Loucy (cell line): ENCODE measurements around the gene MPHOSPH8.

ENCODE experiments used
- H2AFZ ChIP-seq: fragments of 200-600 bp; sonication (generic); 2 replicates; pipeline ENCODE4 v1.6.0; 2016; ENCODE audit warnings: antibody characterized with exemption, mild to moderate bottlenecking, low read length, moderate library complexity
- H3F3A ChIP-seq: fragments of 200-600 bp; 2 replicates; pipeline ENCODE4 v1.6.0; 2016; ENCODE audit warnings: antibody characterized with exemption, low read depth, mild to moderate bottlenecking
- H3K27me3 ChIP-seq: fragments of 200-600 bp; sonication (generic); 2 replicates; pipeline ENCODE4 v1.6.1; 2014; ENCODE audit warnings: low read length, mild to moderate bottlenecking; ENCODE audit not compliant: insufficient read depth, poor library complexity, severe bottlenecking
- H3K36me3 ChIP-seq: fragments of 200-600 bp; sonication (generic); 2 replicates; pipeline ENCODE4 v1.6.1; 2016; ENCODE audit warnings: low read length; ENCODE audit not compliant: insufficient read depth
- H3K4me1 ChIP-seq: fragments of 200-600 bp; sonication (generic); 2 replicates; pipeline ENCODE4 v1.5.1; 2014; ENCODE audit warnings: low read length, mild to moderate bottlenecking; ENCODE audit not compliant: insufficient read depth, poor library complexity, severe bottlenecking
- H3K4me2 ChIP-seq: fragments of 200-600 bp; sonication (generic); 2 replicates; pipeline ENCODE4 v1.6.0; 2014; ENCODE audit warnings: antibody characterized with exemption, low read length, low read depth, mild to moderate bottlenecking; ENCODE audit not compliant: poor library complexity, severe bottlenecking
- H3K4me3 ChIP-seq: fragments of 200-600 bp; sonication (generic); 2 replicates; pipeline ENCODE4 v1.5.1; 2014; ENCODE audit warnings: low read length, mild to moderate bottlenecking, mixed read lengths; ENCODE audit not compliant: poor library complexity, severe bottlenecking
- H3K79me2 ChIP-seq: fragments of 200-600 bp; sonication (generic); 2 replicates; pipeline ENCODE4 v1.6.1; 2014; ENCODE audit warnings: low read length; ENCODE audit not compliant: insufficient read depth
- H3K9ac ChIP-seq: fragments of 200-600 bp; sonication (generic); 2 replicates; pipeline ENCODE4 v1.6.0; 2014; ENCODE audit warnings: mild to moderate bottlenecking, low read depth, low read length, moderate library complexity; ENCODE audit not compliant: poor library complexity, severe bottlenecking
- H3K9me2 ChIP-seq: fragments of 200-600 bp; sonication (generic); replicated peaks from 2 replicates; pipeline ENCODE4 v1.6.1; 2016; ENCODE audit warnings: low read depth, low read length, mixed read lengths
- H3K9me3 ChIP-seq: fragments of 200-600 bp; sonication (generic); 2 replicates; pipeline ENCODE4 v1.6.1; 2014; ENCODE audit warnings: mild to moderate bottlenecking, antibody characterized with exemption, low read length, low read depth; ENCODE audit not compliant: insufficient read depth
- H4K20me1 ChIP-seq: fragments of 200-600 bp; sonication (generic); 2 replicates; pipeline ENCODE4 v1.6.0; 2014; ENCODE audit warnings: antibody characterized with exemption, low read length, mild to moderate bottlenecking; ENCODE audit not compliant: insufficient read depth, poor library complexity, severe bottlenecking
- CTCF ChIP-seq: fragments of 200-600 bp; sonication (generic); conservative IDR thresholded peaks from 2 replicates; pipeline ENCODE4 v1.5.1; 2014; ENCODE audit warnings: mild to moderate bottlenecking, antibody characterized with exemption, low read length
- EZH2phosphoT487 ChIP-seq: fragments of 200-600 bp; IDR thresholded peaks from 2 replicates; pipeline ENCODE4 v1.6.1; 2018; ENCODE audit warnings: antibody characterized with exemption, mild to moderate bottlenecking, moderate library complexity, borderline replicate concordance

The MPHOSPH8 gene

GRCh38 chr13:19674898-19675297 is 41.4 kb downstream of the MPHOSPH8 start:
- H3K9me2 ChIP-seq, result no peaks in the 10 kb centered on the region
- H3K4me2 ChIP-seq, result no peak overlapping the region
- H3K4me1 ChIP-seq, result peaks cover 6% of the 10 kb centered on the region
- no peaks in the 10 kb centered on the region for H3F3A ChIP-seq
- H4K20me1 ChIP-seq, result no peaks in the 10 kb centered on the region
- TF ChIP-seq CTCF (no peak), EZH2phosphoT487 (no peak)
- H3K36me3 ChIP-seq, result peaks cover 72% of the 10 kb centered on the region
- H3K4me3 ChIP-seq, result no peak overlapping the region
- H3K9ac ChIP-seq, result no peak overlapping the region
- no peaks in the 10 kb centered on the region for H3K27me3 ChIP-seq
- H3K79me2 ChIP-seq, result no peaks in the 10 kb centered on the region
- H3K9me3 ChIP-seq, result no peaks in the 10 kb centered on the region
- no peak overlapping the region for H2AFZ ChIP-seq

- Histone ChIP-seq H3K4me1 (peaks cover 6% of the 10 kb centered on the region), H2AFZ (no peak overlapping the region), H4K20me1 (no peaks in the 10 kb centered on the region), H3K9me3 (no peaks in the 10 kb centered on the region), H3K9ac (no peak overlapping the region), H3K4me2 (no peak overlapping the region), H3K9me2 (no peaks in the 10 kb centered on the region), H3K79me2 (no peaks in the 10 kb centered on the region), H3K27me3 (no peaks in the 10 kb centered on the region), H3K36me3 (peaks cover 60% of the 10 kb centered on the region), H3K4me3 (no peak overlapping the region), H3F3A (no peaks in the 10 kb centered on the region)
- TF ChIP-seq CTCF (no peak), EZH2phosphoT487 (no peak)
These were observed 42.7 kb downstream of the MPHOSPH8 start for GRCh38 chr13:19676168-19676567.

- Histone ChIP-seq H3K9me2 (no peaks in the 10 kb centered on the region), H3K4me2 (no peak overlapping the region), H3K36me3 (peaks cover 24% of the 10 kb centered on the region; the same call in 1 of the 2 replicates), H4K20me1 (peaks cover 8% of the 10 kb centered on the region), H2AFZ (no peak overlapping the region), H3F3A (no peaks in the 10 kb centered on the region), H3K27me3 (no peaks in the 10 kb centered on the region), H3K79me2 (no peaks in the 10 kb centered on the region), H3K9ac (no peak overlapping the region), H3K4me1 (peaks cover 6% of the 10 kb centered on the region), H3K9me3 (no peaks in the 10 kb centered on the region), H3K4me3 (no peak overlapping the region)
- TF ChIP-seq EZH2phosphoT487, result no peak
- TF ChIP-seq CTCF, result no peak
These were observed 47.3 kb downstream of the MPHOSPH8 start for GRCh38 chr13:19680751-19681150.
